RPMI7951 (cell line): ENCODE data around the gene ARFGAP1. TPM values are rescaled to one million over a fixed set of nuclear protein-coding genes. Genes with fewer than 3 reads are reported as not detected.
"Not testable (repeated sequence)": the region's sequence is repeated elsewhere in the genome, so short reads cannot be mapped to it uniquely, and the experiment has no call there.

Experiments
- DNase-seq: peaks from one replicate; pipeline ENCODE4 v3.0.0-alpha.2; 2012; ENCODE audit warnings: low read depth
- total RNA-seq: library from RNA; depleted of rRNA; stranded (reverse); fragments of >200 nt; shearing (Covaris generic); gene quantifications from 2 replicates; pipeline ENCODE4 v1.2.3, GENCODE V29; 2014

ARFGAP1 gene
- total RNA-seq, 1 experiment from 2014 or later, result 29.0 TPM

DNA sequence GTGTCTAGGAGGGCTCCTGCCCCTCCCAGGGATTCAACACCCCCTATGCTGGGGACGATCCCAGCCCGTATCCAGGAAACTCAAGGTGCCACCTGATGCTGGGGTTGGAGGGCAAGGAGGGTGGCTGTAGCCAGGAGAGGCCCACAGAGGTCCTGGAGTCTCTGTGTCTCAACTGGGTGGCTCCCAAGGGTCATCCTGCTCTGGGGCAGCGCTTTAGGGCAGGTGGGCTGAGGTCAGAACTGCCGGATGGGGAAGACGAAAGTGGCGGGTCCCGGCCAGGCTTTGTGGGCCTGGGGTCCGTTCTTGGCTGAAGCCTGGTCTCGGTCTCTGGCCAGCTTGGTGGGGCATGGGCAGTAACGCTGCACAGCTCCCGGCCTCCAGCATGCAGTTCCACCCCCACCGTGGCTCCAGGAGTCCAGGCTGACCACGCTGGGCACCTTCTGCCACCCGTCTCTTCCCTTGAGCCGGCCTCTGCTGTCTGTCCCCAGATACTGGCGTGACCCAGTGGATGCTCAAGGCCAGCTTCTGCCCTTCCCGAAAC is 17.6 kb downstream of the ARFGAP1 start:
- no peak for DNase-seq

- DNase-seq, result peak; percentile 29
Observed at GRCh38 chr20:63290677-63291472, 18.3 kb downstream of the ARFGAP1 start.

DNA sequence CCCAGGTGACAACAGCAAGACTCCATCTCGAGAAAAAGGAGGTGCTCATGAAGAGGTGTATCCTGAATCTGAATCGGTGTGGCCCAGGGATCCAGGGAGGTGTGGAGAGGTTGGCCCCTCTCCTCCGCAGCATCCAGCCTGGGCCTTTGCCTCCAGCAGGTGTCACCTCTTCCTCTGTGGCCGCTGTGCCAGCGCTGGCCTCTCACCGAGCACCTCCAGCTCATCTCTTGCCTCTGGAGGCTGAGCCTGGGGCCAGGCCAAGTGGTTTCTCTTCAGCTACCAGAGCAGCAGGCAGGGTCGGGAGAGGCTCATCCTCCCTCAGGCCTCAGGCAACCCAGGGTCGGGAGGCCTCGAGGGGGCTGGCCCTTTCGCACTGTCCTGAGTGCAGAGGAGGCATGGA is 19.2 kb downstream of the ARFGAP1 start:
- DNase-seq, result no peak

GRCh38 chr20:63292292-63292701 is 19.7 kb downstream of the ARFGAP1 start:
- no peak for DNase-seq

DNA sequence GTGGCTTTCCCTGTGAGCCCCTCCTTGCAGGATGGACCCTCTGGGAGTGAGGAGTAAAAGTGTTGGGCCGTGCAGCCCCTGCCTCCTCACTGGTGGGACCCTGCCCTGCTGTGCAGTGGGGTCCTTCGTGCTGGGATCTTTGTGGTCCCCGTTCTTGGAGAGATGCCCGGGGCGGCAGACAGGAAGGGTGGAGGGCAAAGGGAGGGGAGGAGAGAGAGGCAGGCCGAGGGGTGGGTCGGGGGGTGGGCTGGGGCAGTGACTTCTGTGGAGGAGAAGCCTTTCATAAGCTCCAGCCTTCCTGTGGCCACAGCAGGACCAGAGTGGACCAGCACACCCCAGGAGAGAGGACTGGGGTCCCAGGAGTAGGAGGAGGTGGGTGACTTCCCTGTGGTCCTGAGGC is 20.3 kb downstream of the ARFGAP1 start, which contains the start of gene COL20A1:
Gene COL20A1 (plus strand): TSS at position 283 of the 400 bp plus-strand sequence. CDS start 1,922 bp downstream, outside the sequence.
- no peak for DNase-seq

DNA sequence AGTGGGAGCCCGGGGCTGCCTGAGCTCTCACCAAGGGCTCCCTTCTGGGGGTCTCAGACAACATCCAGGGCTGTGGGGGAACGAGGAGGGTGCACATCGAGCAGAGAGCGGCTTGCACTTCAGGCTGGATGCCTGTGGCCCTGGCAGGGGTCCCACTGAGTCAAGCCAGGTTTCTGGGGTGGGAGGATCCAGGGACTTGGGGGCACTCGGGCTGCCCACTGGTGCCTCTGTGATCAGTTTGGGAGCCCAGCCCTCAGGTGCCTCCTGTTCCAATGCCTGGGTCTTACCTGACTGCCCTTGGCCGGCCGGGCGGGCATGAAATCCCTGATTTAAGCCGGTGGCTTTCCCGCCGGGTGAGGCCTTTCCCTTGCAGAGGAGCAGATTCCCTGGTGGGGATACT is 20.8 kb downstream of the ARFGAP1 start:
- no peak for DNase-seq

- DNase-seq, result no peak
Observed at GRCh38 chr20:63293871-63294535, 21.4 kb downstream of the ARFGAP1 start.

- DNase-seq, result no peak
Observed at GRCh38 chr20:63294536-63294900, 21.9 kb downstream of the ARFGAP1 start.

GRCh38 chr20:63295018-63295417 is 22.4 kb downstream of the ARFGAP1 start:
- DNase-seq, result no peak

DNA sequence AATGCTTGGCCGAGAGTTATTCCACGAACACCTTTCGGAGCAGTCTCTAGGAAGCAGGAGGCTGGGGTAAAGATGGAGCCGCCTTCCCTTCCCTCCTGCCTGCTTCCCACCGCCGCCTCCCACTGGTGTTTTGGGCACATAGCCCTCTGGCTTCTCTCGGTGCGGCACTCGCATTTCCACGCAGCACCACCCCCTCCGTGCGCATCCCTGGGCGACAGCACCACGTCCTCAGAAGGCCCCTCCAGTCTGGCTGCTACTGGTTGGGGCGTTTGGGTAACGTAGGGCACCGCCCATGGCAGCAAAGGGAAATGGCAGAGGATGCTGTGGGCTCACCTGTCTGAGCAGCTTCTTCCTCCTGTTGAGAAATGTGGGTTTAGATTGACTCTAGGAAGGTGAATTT is 22.8 kb downstream of the ARFGAP1 start:
- no peak for DNase-seq

DNA sequence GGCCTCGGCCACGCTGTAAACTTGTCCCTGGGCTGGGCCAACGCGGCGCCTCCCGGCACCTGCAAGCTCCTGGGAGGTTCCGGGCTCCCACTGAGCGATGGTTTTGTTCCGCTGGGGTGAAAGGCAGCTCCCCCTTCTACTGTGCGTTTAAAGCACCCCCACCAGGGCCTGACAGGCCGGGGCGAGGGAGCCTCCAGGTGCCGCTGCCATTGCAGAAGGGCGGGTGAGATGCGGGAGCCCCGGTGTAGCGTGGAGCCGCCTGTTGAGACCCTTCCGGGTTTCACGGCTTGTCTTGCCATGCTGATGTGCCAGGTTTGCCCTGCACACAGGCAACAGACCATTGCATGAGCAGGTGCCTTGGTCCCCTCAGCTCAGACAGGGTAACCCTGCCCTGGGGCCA is 23.2 kb downstream of the ARFGAP1 start:
- DNase-seq, result no peak

GRCh38 chr20:63296531-63297299 is 24.1 kb downstream of the ARFGAP1 start:
- no peak for DNase-seq

GRCh38 chr20:63297371-63297781 is 24.8 kb downstream of the ARFGAP1 start:
- no peak for DNase-seq

DNA sequence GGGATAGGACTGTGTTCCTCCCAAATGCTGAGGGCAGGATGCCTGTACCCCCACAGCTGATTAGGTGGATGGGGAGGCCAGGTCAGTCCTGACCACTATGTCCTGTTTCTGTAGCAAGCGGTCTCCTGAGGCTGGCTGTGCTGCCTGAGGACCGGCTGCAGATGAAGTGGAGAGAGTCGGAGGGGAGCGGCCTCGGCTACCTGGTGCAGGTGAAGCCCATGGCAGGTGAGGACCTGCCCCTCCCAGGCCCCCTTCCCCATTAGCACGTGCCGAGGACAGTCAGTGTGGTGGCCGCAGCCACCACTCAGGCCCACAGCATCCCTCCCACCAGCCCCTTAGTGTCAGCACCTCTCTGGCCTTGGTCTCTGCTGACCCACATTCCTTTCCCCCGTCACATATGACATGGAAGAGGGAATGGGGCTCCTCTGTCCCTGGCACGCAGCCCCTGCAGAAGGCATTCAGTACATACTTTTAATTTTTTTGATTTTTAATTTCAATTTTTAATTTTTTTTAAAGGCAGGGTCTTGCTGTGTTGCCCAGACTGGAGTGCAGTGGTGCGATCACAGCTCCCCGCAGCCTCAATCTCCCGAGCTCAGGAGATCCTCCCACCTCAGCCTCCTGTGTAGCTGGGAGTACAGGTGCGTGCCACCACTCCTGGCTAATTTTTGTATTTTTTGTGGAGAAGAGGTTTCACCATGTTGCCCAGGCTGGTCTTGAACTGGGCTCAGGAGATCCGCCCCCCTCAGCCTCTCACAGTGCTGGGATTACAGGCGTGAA is 25.4 kb downstream of the ARFGAP1 start:
- DNase-seq, result no peak

- DNase-seq, result no peak
Observed at GRCh38 chr20:63298731-63299312, 26.2 kb downstream of the ARFGAP1 start.

- no peak for DNase-seq
Observed at GRCh38 chr20:63301671-63302070, 29.1 kb downstream of the ARFGAP1 start.

DNA sequence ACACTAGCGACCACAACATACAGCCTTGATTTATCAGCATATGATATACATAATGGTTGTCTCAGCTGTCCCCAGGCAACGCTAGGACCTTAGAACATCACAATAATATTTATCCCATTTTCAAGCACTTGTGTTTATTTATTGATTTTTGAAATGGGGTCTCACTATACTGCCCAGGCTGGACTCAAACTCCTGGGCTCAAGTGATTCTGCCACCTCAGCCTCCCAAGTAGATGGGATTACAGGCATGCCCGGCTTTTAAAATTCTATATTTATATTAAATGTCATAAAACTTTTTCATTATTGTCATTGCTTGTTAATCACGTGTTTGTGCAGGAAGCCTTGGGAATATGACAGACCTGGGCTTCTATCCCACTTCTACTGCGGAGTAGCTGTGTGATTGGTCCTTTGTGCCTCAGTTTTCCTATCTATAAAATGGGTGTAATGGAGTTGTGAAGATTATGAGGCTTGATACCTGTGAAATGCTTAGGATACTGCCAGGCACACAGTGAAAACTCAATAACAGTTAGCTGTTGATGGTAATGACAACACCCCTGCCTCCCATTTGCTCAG is 30.6 kb downstream of the ARFGAP1 start:
- DNase-seq, result no peak

DNA sequence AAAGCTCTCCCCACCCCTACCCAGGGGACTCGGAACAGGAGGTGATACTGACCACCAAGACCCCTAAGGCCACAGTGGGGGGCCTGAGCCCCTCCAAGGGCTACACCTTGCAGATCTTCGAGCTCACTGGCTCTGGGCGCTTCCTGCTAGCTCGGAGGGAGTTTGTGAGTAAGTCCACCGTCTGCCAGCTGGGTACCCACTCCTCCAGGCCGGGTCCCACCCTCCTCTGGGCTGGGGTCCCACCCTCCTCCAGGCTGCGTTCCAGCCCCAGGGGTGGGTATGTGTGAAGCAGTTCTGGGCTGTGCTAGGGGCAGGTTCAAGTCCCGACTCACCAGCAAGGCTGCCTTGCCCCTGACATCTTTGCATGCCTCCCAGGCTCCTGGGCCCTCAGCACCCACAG is 32.8 kb downstream of the ARFGAP1 start:
- DNase-seq, result no peak

- not testable (repeated sequence) for DNase-seq
Observed at GRCh38 chr20:63305933-63306672, 33.5 kb downstream of the ARFGAP1 start.
